ACC112 (cell line): ENCODE measurements around the gene HOXD10.

Source experiments
- H2AFZ ChIP-seq: fragments of 200-600 bp; sonication (generic); one replicate; pipeline ENCODE4 v1.6.0; 2017; ENCODE audit warnings: antibody characterized with exemption, low read length; ENCODE audit not compliant: unreplicated experiment
- H3K27ac ChIP-seq: fragments of 200-600 bp; sonication (generic); 2 replicates; pipeline ENCODE4 v1.5.1; 2014; ENCODE audit warnings: low read depth, mild to moderate bottlenecking, antibody characterized with exemption, low read length, moderate library complexity
- H3K27me3 ChIP-seq: fragments of 200-600 bp; sonication (generic); 2 replicates; pipeline ENCODE4 v1.6.1; 2014; ENCODE audit warnings: mild to moderate bottlenecking, antibody characterized with exemption, low read length, moderate library complexity, mixed read lengths; ENCODE audit not compliant: insufficient read depth
- H3K36me3 ChIP-seq: fragments of 200-600 bp; sonication (generic); 2 replicates; pipeline ENCODE4 v1.6.1; 2016; ENCODE audit warnings: mild to moderate bottlenecking, antibody characterized with exemption, low read length, moderate library complexity, mixed read lengths; ENCODE audit not compliant: insufficient read depth
- H3K4me1 ChIP-seq: fragments of 200-600 bp; sonication (generic); one replicate; pipeline ENCODE4 v1.6.1; 2016; ENCODE audit warnings: low read length, mixed read lengths; ENCODE audit not compliant: insufficient read depth, unreplicated experiment, control insufficient read depth
- H3K4me3 ChIP-seq: fragments of 200-600 bp; sonication (generic); 2 replicates; pipeline ENCODE4 v1.5.1; 2014; ENCODE audit warnings: mild to moderate bottlenecking, low read depth, low read length
- H3K79me2 ChIP-seq: fragments of 200-600 bp; sonication (generic); one replicate; pipeline ENCODE4 v1.6.0; 2016; ENCODE audit warnings: low read length; ENCODE audit not compliant: control insufficient read depth, unreplicated experiment, insufficient read depth

Gene HOXD10

DNA sequence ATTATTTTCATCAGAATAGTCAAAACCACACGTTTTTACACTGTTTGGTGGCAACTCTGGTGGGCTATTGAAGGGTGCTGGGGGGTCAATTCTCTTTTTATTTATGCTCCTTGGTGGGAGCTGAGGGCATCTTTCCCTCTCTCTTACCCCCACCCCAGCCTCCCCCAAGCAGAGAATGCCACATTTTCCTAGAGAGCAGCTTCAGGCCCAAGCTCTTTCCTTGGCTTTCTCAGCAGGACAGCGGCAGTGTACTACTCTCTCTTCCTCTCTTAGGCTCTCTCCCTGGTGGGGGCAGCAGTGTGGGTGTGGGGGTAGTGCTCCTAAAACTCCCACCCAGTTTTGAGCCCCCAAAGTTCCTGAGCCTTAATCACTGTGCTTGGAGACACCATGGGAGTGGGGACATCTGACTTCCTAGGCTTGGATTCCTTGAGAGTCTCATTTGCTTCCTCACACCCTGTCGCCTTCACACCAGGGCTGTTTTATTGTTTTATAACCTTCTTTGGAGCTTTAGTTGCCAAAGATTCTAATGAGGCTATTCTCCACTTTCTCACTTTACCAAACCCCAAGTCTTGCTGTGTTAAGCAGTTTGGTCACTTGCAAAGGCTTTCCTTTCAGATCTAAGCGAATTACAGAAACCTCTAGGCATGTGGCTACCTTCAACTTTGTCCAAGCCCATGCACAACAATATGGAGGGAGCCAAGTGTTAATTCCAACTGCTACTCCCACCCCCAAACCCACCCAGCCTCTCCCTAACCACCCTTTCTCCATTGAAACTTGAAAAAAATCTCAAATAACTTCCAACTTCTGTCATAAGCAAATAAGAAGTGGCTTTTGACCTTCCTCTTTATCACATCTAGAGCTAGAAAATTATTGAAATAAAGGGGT is 28.7 kb downstream of the HOXD10 start:
- Histone ChIP-seq H3K27me3 (no peaks in the 10 kb centered on the region), H3K4me1 (peaks cover 3% of the 10 kb centered on the region), H3K4me3 (no peak overlapping the region), H3K79me2 (peaks cover 16% of the 10 kb centered on the region), H3K27ac (no peak overlapping the region), H2AFZ (no peak overlapping the region), H3K36me3 (0 out of 2 replicates have a peak, but pooled peaks cover 3% of the 10 kb centered on the region)

DNA sequence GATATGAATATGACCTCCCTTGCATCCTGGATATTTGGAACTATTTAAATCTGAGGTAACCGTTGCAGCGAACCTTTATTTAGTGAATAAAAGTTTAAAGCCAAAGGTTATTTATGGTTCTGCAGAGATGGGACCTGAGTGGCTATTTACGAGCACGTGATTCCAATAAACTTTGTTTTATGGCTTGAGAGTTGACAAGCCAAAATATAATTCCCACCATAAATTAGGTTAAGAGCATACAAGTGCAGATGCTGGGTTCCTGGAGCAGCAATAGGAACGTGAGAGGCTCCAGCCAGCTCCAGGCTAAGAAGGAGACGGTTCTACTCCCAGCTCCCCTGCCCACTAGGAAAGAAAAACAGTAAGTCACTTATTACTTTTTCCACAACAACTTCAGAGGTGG is 29.5 kb downstream of the HOXD10 start:
- no peak overlapping the region for H2AFZ ChIP-seq
- peaks cover 1% of the 10 kb centered on the region for H3K4me1 ChIP-seq
- H3K79me2 ChIP-seq: peaks cover 16% of the 10 kb centered on the region
- 0 out of 2 replicates have a peak, but pooled peaks cover 3% of the 10 kb centered on the region for H3K36me3 ChIP-seq
- H3K27ac ChIP-seq: no peak overlapping the region
- no peak overlapping the region for H3K4me3 ChIP-seq
- H3K27me3 ChIP-seq: no peaks in the 10 kb centered on the region

- no peak overlapping the region for H2AFZ ChIP-seq
- peaks cover 10% of the 10 kb centered on the region for H3K79me2 ChIP-seq
- H3K36me3 ChIP-seq: 0 out of 2 replicates have a peak, but pooled peaks cover 3% of the 10 kb centered on the region
- no peak overlapping the region for H3K4me3 ChIP-seq
- no peaks in the 10 kb centered on the region for H3K4me1 ChIP-seq
- no peak overlapping the region for H3K27ac ChIP-seq
- H3K27me3 ChIP-seq: no peaks in the 10 kb centered on the region
Observed at GRCh38 chr2:176146645-176147044, 30.1 kb downstream of the HOXD10 start.

DNA sequence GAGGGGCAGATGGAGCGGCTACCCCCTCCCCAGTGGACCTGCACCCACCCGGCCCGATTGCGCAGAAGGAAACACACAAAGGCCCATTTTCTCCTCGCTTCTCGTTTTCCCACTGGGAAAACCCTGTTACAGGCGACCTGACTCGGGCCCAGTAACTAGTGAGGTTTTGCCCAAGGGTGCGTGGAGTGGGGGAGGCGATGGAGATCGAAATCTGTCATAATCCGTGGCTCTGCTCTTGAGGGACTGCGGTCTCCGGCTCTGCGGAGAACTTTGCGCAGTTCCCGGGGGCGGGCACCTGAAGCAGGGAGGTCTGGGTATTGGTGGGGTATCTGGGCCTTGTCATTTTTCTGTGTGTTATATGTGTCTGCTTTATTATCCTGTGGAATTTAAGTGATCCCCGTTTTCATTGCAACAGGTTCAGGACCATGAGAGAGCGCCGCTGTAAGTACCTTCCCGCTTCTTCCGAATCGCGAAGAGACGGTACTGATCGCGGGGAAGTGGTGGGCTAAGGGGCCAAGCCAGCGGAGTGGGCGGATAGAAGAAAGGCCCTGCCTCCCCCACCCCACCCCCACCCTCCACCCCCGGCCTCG is 30.7 kb downstream of the HOXD10 start:
- H3K27me3 ChIP-seq: no peaks in the 10 kb centered on the region
- no peaks in the 10 kb centered on the region for H3K4me1 ChIP-seq
- peaks cover 4% of the 10 kb centered on the region for H3K79me2 ChIP-seq
- H3K27ac ChIP-seq: no peak overlapping the region
- no peak overlapping the region for H2AFZ ChIP-seq
- H3K4me3 ChIP-seq: no peak overlapping the region
- 0 out of 2 replicates have a peak, but pooled peaks cover 3% of the 10 kb centered on the region for H3K36me3 ChIP-seq

GRCh38 chr2:176147800-176148496 is 31.4 kb downstream of the HOXD10 start:
- Histone ChIP-seq H2AFZ (no peak overlapping the region), H3K4me1 (no peaks in the 10 kb centered on the region), H3K27me3 (no peaks in the 10 kb centered on the region), H3K4me3 (no peak overlapping the region), H3K27ac (no peak overlapping the region), H3K79me2 (peaks cover 4% of the 10 kb centered on the region), H3K36me3 (0 out of 2 replicates have a peak, but pooled peaks cover 3% of the 10 kb centered on the region)

DNA sequence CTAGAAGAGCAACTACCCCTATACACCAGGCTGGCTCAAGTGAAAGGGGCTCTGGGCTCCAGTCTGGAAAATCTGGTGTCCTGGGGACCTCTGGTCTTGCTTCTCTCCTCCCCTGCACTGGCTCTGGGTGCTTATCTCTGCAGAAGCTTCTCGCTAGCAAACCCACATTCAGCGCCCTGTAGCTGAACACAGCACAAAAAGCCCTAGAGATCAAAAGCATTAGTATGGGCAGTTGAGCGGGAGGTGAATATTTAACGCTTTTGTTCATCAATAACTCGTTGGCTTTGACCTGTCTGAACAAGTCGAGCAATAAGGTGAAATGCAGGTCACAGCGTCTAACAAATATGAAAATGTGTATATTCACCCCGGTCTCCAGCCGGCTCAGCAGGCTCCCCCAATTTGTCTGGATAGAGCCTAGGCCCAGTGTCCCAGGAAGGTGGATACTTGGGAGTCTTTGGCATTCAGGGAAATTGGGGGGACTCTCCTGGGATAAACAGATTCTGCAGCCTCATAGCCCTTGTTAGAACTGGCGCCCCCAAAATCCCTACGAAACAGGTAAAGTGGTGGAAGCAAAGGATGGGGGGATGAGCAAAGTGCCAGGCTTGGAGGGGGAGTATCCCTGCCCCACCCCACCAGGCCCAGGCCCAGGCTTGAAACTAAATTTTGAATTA is 32.3 kb downstream of the HOXD10 start:
- Histone ChIP-seq H2AFZ (no peak overlapping the region), H3K27me3 (no peaks in the 10 kb centered on the region), H3K4me1 (no peaks in the 10 kb centered on the region), H3K4me3 (no peak overlapping the region), H3K79me2 (peaks cover 4% of the 10 kb centered on the region), H3K27ac (no peak overlapping the region), H3K36me3 (0 out of 2 replicates have a peak, but pooled peaks cover 3% of the 10 kb centered on the region)

GRCh38 chr2:176149481-176149938 is 32.9 kb downstream of the HOXD10 start:
- H3K36me3 ChIP-seq: 0 out of 2 replicates have a peak, but pooled peaks cover 3% of the 10 kb centered on the region

GRCh38 chr2:176149939-176150583 is 33.5 kb downstream of the HOXD10 start:
- H3K4me3 ChIP-seq: no peak overlapping the region
- no peaks in the 10 kb centered on the region for H3K4me1 ChIP-seq
- H3K27me3 ChIP-seq: no peaks in the 10 kb centered on the region
- H2AFZ ChIP-seq: no peak overlapping the region
- peaks cover 3% of the 10 kb centered on the region for H3K79me2 ChIP-seq
- H3K27ac ChIP-seq: no peak overlapping the region
- 0 out of 2 replicates have a peak, but pooled peaks cover 3% of the 10 kb centered on the region for H3K36me3 ChIP-seq

More at GRCh38 chr2:176149481-176149938, 32.9 kb downstream of the HOXD10 start:
- H3K4me1 ChIP-seq: no peaks in the 10 kb centered on the region
- H3K27ac ChIP-seq: no peak overlapping the region
- H3K79me2 ChIP-seq: peaks cover 4% of the 10 kb centered on the region
- H2AFZ ChIP-seq: no peak overlapping the region
- no peaks in the 10 kb centered on the region for H3K27me3 ChIP-seq
- no peak overlapping the region for H3K4me3 ChIP-seq

DNA sequence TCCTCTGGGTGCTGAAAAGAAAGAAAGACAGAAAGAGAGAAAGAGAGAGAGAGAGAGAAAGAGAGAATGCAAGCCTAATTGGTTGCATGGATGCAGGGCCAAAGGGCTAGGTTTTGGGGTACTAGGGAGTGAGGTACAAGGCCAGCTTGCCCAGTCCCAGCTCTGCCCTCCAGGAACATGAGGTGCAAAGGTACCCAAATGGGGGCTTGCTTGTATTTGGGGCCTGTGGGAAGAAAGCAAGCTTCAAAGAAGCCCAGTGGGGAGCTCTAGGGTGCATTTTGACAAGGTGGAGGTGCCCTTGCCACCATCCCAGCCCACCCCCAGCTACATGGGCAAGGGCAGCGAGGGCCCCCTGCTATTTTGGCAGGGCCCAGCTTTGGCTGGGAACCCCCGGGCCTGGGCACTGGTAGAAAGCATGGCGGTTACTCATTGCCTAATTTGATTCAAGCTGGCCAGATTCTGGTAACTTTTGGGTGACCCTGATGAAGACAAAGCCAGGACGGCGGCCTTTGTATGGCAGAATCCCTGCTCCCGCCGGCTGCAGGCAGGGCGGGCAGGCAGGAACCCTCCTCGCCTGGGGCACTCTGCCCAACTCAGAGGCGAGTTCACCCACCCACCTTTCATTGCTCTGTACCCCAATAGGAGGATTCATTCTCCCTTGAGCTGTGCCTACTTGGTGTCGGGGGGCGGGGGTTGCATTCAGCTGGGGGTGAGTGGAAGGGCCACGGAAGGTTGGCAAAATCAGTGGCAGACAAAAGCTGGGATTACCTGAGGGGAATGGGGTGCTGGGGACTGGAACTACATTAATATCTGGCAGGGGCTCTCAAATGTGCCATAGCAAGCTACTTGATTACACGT is 34.2 kb downstream of the HOXD10 start:
- Histone ChIP-seq H3K27me3 (no peaks in the 10 kb centered on the region), H3K4me1 (no peaks in the 10 kb centered on the region), H2AFZ (no peak overlapping the region), H3K4me3 (no peak overlapping the region), H3K36me3 (0 out of 2 replicates have a peak, but pooled peaks cover 3% of the 10 kb centered on the region), H3K79me2 (no peaks in the 10 kb centered on the region), H3K27ac (no peak overlapping the region)
